ENCODE results near the gene NXPH2.
"Not testable (repeated sequence)": the region's sequence is repeated elsewhere in the genome, so short reads cannot be mapped to it uniquely, and the experiment has no call there.

The NXPH2 gene

DNA sequence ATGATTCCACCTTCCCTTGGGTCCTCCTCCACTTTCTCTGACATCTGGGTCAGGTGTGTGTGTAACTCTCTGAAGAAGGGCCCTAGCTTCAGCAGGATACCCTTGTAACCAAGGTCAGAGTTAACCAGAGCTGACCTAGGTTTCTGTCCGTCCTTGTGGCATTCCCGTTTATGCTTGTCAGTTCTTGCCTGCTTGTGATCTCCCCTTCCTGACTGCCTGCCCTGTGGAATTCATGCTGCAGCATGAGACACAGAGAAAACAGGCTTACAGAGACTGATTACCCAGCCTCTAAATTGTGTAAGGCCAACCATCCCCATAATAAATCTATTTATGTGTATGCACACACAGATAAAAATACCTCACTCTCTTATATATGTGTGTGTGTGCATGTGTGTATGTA, 22.8 kb downstream of the NXPH2 start:
- 80 to 85% methylated on average over 2 of the region's 2 CpGs for WGBS, 2 experiments (ENCODE audit: insufficient coverage in 2 of 2)
- Histone ChIP-seq H3K9me3 (ENCODE audit: control insufficient read depth, low read length) (no peaks in the 10 kb centered on the region), H3K4me1 (ENCODE audit: control insufficient read depth, insufficient read depth, low read length, poor library complexity, severe bottlenecking) (no peaks in the 10 kb centered on the region), H3K27ac (ENCODE audit: low read depth, low read length, severe bottlenecking) (no peak overlapping the region), H3K4me3 (ENCODE audit: extremely low read depth, insufficient read depth, low read length, poor library complexity, severe bottlenecking) (no peak overlapping the region), H3K36me3 (ENCODE audit: control insufficient read depth, insufficient read depth, low read length) (no peaks in the 10 kb centered on the region)

DNA sequence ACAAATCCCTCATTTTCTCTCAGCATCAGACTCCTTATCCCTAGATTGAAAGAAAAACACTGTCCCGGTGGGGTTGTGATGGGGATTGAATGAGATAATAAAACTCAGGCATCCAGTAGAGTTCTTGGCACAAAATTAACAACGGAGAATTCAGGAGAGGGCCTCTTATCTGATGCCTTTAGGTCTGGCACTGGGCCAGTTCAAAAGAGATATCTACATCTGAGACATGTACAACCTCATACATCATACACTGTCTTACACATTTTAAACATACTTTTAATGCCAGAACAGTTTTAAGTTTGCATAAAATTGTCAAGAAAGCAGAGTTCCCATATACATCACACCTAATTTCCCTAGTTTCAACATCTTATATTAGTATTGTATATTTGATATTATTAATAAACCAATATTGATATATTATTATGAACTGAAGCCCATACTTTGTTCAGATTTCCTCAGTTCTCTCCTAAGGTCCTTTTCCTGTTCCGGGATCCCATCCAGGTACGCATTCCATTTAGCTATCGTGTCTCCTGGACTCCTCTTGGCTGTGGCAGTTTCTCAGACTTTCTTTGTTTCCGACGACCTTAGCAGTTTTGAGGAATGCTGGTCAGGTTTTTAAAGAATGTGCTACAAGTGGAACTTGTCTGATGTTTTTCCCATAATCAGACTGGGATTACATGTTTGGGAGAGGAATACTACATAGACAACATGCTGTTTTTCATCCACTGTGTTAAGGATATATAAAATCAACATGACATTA, 27.8 kb downstream of the NXPH2 start:
- Histone ChIP-seq H3K9me3 (ENCODE audit: control insufficient read depth, low read length) (no peaks in the 10 kb centered on the region), H3K36me3 (ENCODE audit: control insufficient read depth, insufficient read depth, low read length) (no peaks in the 10 kb centered on the region), H3K4me1 (ENCODE audit: control insufficient read depth, insufficient read depth, low read length, poor library complexity, severe bottlenecking) (no peaks in the 10 kb centered on the region), H3K27ac (ENCODE audit: low read depth, low read length, severe bottlenecking) (no peak overlapping the region), H3K4me3 (ENCODE audit: extremely low read depth, insufficient read depth, low read length, poor library complexity, severe bottlenecking) (no peak overlapping the region)
- WGBS, 2 experiments (ENCODE audit: insufficient coverage in 2 of 2): 89% methylated on average over 3 to 5 of the region's 7 CpGs

DNA sequence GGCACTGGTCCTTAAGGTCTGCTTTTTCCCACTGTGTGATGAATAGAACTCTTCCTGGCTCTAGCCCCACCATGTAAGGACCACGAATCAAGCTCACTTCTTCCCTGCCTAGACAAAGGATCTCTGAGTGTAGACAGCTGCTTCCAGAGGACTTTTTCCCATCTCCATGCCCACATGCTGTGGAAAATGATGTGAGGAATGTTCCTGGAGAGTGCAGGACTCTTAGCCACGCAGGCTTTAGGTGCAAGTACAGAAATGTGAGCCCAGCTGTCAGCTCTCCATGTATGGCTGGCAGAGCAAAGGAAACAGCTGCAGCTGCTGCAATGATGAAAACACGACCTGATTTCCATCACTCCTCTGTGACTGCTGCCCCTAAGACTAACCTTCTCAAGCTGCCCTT, 35.5 kb downstream of the NXPH2 start:
- Histone ChIP-seq H3K36me3 (ENCODE audit: control insufficient read depth, insufficient read depth, low read length) (no peaks in the 10 kb centered on the region), H3K9me3 (ENCODE audit: control insufficient read depth, low read length) (no peaks in the 10 kb centered on the region), H3K4me1 (ENCODE audit: control insufficient read depth, insufficient read depth, low read length, poor library complexity, severe bottlenecking) (no peaks in the 10 kb centered on the region), H3K4me3 (ENCODE audit: extremely low read depth, insufficient read depth, low read length, poor library complexity, severe bottlenecking) (no peak overlapping the region), H3K27ac (ENCODE audit: low read depth, low read length, severe bottlenecking) (no peak overlapping the region)
- 52 to 63% methylated on average over 3 of the region's 3 CpGs for WGBS, 2 experiments (ENCODE audit: insufficient coverage in 2 of 2)

DNA sequence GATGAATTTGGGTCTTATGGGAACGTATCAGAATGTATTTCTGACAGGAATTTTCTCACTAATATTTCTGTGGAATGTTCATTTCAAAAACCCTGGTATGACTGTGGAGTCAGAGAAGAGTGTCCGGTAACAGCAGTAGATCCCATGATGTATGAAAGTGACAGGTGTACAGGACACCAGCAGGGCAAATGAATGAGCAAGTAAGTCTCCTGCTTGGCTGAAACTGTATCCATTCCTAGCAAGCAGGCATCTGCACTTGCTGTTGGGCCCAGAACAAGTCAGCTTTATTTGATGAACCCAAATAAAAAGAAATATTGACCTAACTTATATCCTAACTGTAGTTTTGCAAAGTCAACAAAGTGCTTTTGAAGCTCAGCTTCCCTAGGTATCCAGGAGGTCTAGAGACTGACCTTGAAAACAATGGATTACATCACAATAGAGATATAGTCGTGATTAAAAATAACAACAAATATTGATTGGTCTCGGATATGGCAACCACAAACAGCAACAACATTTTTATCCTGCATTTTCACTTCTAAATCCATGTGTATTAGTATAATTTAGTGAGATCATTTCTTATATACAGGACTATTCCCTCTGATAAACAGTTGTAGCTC, 37.6 kb downstream of the NXPH2 start:
- Histone ChIP-seq H3K9me3 (ENCODE audit: control insufficient read depth, low read length) (peaks cover under 1% of the 10 kb centered on the region), H3K4me3 (ENCODE audit: extremely low read depth, insufficient read depth, low read length, poor library complexity, severe bottlenecking) (no peak overlapping the region), H3K27ac (ENCODE audit: low read depth, low read length, severe bottlenecking) (no peak overlapping the region), H3K36me3 (ENCODE audit: control insufficient read depth, insufficient read depth, low read length) (no peaks in the 10 kb centered on the region), H3K4me1 (ENCODE audit: control insufficient read depth, insufficient read depth, low read length, poor library complexity, severe bottlenecking) (no peaks in the 10 kb centered on the region)
- WGBS, 2 experiments (ENCODE audit: insufficient coverage in 2 of 2): 86 to 90% methylated on average over 2 of the region's 4 CpGs

DNA sequence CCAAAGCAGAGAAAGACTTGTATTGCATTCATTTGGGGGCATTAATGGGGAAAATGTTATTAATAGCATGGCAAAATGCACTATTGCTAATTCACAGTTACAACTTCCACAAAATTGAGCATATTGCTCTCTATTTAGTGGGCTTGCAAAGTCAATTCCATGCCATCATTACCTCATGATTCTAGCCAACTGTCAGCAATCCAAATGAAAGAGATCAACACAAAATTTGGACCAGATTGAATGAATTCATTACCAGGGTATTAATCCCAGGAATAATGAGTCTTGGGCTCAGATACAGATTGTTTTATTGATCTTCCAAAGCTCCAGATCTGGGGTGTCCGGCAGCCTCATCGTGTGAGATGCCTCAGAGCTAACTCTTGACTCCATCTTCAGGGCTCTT, 38.3 kb downstream of the NXPH2 start:
- H3K4me1 ChIP-seq (ENCODE audit: control insufficient read depth, insufficient read depth, low read length, poor library complexity, severe bottlenecking): no peaks in the 10 kb centered on the region
- no CpG with 5 or more reads among the region's 2 CpGs for WGBS, 2 experiments (ENCODE audit: insufficient coverage in 2 of 2)
- no peak overlapping the region for H3K4me3 ChIP-seq (ENCODE audit: extremely low read depth, insufficient read depth, low read length, poor library complexity, severe bottlenecking)
- H3K9me3 ChIP-seq (ENCODE audit: control insufficient read depth, low read length): peaks cover 8% of the 10 kb centered on the region
- H3K36me3 ChIP-seq (ENCODE audit: control insufficient read depth, insufficient read depth, low read length): no peaks in the 10 kb centered on the region
- H3K27ac ChIP-seq (ENCODE audit: low read depth, low read length, severe bottlenecking): no peak overlapping the region

DNA sequence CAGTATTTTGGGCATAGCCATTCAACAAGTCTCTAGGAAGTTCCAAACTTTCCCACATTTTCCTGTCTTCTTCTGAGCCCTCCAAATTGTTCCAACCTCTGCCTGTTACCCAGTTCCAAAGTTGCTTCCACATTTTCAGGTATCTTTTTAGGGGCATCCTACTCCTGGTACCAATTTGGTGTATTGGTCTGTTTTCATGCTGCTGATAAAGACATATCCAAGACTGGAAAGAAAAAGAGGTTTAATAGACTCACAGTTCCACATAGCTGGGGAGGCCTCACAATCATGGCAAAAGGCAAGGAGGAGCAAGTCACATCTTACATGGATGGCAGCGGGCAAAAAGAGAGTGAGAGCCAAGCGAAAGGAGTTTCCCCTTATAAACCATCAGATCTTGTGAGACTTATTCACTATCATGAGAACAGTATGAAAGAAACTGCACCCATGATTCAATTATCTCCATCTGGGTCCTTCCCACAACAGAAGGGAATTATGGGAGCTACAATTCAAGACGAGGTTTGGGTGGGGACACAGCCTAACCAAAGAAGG, 43.1 kb downstream of the NXPH2 start:
- not testable (repeated sequence) for H3K36me3 ChIP-seq (ENCODE audit: control insufficient read depth, insufficient read depth, low read length); H3K4me3 ChIP-seq (ENCODE audit: extremely low read depth, insufficient read depth, low read length, poor library complexity, severe bottlenecking); H3K4me1 ChIP-seq (ENCODE audit: control insufficient read depth, insufficient read depth, low read length, poor library complexity, severe bottlenecking); H3K27ac ChIP-seq (ENCODE audit: low read depth, low read length, severe bottlenecking)
- H3K9me3 ChIP-seq (ENCODE audit: control insufficient read depth, low read length): peaks cover 20% of the 10 kb centered on the region
- WGBS, 2 experiments (ENCODE audit: insufficient coverage in 2 of 2): 50% methylated on average over 1 of the region's 3 CpGs; no CpG with 5 or more reads in 1 of the 2 experiments

DNA sequence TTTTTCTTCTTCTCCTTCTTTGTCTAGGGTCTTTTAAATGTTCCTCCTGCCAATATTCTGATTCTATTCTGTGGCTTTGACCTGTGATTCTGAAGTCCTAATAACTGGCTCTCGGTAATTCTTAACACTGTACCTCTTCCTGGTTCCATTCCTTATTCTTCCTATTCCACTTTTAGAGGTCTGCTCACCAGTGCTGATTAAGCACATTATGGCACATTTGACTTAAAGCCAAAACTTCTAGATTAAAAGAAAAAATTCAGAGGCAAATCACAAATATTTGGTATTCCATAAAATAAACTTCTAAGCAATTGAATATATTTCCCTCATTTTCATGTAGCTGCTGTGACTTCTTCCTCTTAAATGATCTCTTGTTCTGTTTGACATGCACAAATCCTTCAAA, 47.5 kb downstream of the NXPH2 start:
- Histone ChIP-seq H3K4me3 (ENCODE audit: extremely low read depth, insufficient read depth, low read length, poor library complexity, severe bottlenecking) (no peak overlapping the region), H3K9me3 (ENCODE audit: control insufficient read depth, low read length) (peaks cover 20% of the 10 kb centered on the region), H3K36me3 (ENCODE audit: control insufficient read depth, insufficient read depth, low read length) (no peaks in the 10 kb centered on the region), H3K27ac (ENCODE audit: low read depth, low read length, severe bottlenecking) (no peak overlapping the region), H3K4me1 (ENCODE audit: control insufficient read depth, insufficient read depth, low read length, poor library complexity, severe bottlenecking) (no peaks in the 10 kb centered on the region)
- 80 to 92% methylated on average over 1 of the region's 1 CpG for WGBS, 2 experiments (ENCODE audit: insufficient coverage in 2 of 2)

DNA sequence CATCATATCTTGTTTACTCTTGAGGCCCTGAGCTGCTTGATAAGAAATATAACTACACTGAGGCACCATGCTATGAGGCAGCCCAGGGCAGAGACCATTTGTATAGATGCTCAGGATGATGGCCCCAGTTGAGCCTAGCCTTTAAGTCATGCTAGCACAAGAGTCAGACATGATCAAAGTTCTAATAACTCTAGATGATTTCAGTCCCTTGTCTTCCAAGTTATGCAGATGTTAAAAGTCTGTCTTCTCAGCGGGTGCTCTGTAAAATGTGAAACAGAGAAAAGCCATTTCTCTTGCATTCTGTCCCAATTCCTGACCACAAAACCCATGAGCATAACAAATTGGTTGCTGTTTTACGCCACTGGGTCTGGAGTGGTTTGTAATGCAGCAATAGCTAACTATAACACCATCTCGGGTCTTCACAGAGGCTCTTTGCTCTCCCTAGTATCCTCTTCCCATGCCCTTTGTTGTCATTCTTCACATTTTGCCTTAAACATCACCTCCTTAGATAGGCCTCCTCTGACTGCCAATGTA, 49.6 kb downstream of the NXPH2 start:
- H3K36me3 ChIP-seq (ENCODE audit: control insufficient read depth, insufficient read depth, low read length): no peaks in the 10 kb centered on the region
- no peaks in the 10 kb centered on the region for H3K9me3 ChIP-seq (ENCODE audit: control insufficient read depth, low read length)
- 86 to 100% methylated on average over 2 to 3 of the region's 3 CpGs for WGBS, 2 experiments (ENCODE audit: insufficient coverage in 2 of 2)
- no peak overlapping the region for H3K4me3 ChIP-seq (ENCODE audit: extremely low read depth, insufficient read depth, low read length, poor library complexity, severe bottlenecking)
- no peak overlapping the region for H3K27ac ChIP-seq (ENCODE audit: low read depth, low read length, severe bottlenecking)
- no peaks in the 10 kb centered on the region for H3K4me1 ChIP-seq (ENCODE audit: control insufficient read depth, insufficient read depth, low read length, poor library complexity, severe bottlenecking)

DNA sequence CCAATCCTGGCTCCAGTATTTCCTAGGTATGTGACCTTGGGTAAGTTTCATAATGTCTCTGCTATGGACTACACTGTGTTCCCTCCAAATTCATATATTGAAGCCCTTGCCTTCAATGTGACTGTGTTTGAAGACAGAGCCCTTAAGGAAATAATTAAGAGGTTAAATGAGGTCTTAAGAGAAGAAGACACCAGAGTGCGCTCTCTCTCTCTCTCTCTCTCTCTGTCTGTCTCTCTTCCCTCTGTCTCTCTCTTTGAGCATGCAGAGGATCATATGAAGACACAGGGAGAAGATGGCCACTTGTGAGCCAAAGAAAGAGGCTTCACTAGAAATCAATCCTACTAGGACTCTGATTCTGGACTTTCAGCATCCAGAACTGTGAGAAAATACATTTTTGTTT, 52.2 kb downstream of the NXPH2 start:
- Histone ChIP-seq H3K4me3 (ENCODE audit: extremely low read depth, insufficient read depth, low read length, poor library complexity, severe bottlenecking) (no peak overlapping the region), H3K27ac (ENCODE audit: low read depth, low read length, severe bottlenecking) (no peak overlapping the region), H3K9me3 (ENCODE audit: control insufficient read depth, low read length) (no peaks in the 10 kb centered on the region), H3K4me1 (ENCODE audit: control insufficient read depth, insufficient read depth, low read length, poor library complexity, severe bottlenecking) (no peaks in the 10 kb centered on the region), H3K36me3 (ENCODE audit: control insufficient read depth, insufficient read depth, low read length) (no peaks in the 10 kb centered on the region)
- no CpG with 5 or more reads among the region's 1 CpG for WGBS, 2 experiments (ENCODE audit: insufficient coverage in 2 of 2)

DNA sequence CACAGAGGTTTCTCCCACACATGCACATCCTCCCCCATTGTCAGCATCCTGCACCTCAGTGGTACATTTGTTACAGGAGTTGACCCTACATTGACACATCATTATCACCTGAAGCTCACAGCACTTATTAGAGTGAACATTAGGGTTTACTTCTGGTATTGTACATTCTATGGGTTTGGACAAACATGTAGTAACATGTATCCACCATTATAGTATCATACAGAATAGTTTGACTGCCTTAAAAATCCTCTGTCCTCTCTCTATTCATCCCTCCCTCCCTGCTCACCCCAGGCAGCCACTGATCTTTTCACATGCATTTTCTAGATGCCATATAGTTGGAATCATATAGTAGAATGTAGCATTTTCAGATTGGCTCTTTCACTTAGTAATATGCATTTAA, 53.5 kb downstream of the NXPH2 start:
- Histone ChIP-seq H3K4me3 (ENCODE audit: extremely low read depth, insufficient read depth, low read length, poor library complexity, severe bottlenecking) (no peak overlapping the region), H3K4me1 (ENCODE audit: control insufficient read depth, insufficient read depth, low read length, poor library complexity, severe bottlenecking) (no peaks in the 10 kb centered on the region), H3K36me3 (ENCODE audit: control insufficient read depth, insufficient read depth, low read length) (no peaks in the 10 kb centered on the region), H3K27ac (ENCODE audit: low read depth, low read length, severe bottlenecking) (no peak overlapping the region), H3K9me3 (ENCODE audit: control insufficient read depth, low read length) (no peaks in the 10 kb centered on the region)
